Measurements from ENCODE around the gene EPN3. TPM values are rescaled to one million over a fixed set of nuclear protein-coding genes. Genes with fewer than 3 reads are reported as not detected.

Gene EPN3
- total RNA-seq, 1 experiment from 2014 or later = 0.92 TPM

DNA sequence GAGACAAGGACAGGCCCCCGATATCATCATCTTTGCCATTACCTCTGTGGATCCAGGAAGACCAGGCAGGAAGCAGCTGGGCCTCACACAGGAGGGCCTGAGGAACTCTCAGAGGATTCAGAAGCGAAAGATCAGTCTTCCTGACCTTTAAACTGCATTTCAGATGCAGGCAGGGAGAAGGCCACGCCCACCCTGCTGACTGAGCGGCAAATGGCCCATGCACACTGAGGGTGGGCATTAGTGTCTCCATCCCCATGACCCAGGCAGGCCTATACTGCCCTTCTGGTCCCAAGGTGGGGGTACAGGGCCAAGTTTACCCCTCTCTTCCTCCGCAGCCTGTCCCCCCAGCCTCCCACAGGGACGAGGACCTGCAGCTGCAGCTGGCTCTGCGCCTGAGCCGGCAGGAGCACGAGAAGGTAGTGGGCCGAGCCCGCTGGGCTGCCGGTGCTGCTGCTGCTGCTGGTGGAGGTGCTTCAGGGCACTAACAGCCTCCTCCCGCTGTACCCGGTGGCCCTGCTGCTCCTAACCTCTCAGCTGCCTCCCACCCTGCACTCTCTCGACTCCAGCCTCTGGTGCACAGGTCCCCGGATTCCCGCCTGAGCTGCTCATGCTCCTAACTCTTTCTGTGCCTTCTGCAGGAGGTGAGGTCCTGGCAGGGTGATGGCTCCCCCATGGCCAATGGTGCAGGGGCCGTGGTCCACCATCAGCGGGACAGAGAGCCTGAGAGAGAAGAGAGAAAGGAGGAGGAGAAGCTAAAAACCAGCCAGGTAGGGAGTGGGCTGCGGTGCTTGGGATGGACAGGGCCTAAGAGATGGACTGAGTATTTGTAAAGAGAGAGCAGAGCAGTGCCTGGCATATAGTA lies 6.2 kb downstream of the EPN3 start:
- in situ Hi-C loops (cut with HindIII; ENCODE audit: low pct_unique_long_range_greater_than_20kb, low sequenced_read_pairs) = no loop called here
- no peak for ATAC-seq

DNA sequence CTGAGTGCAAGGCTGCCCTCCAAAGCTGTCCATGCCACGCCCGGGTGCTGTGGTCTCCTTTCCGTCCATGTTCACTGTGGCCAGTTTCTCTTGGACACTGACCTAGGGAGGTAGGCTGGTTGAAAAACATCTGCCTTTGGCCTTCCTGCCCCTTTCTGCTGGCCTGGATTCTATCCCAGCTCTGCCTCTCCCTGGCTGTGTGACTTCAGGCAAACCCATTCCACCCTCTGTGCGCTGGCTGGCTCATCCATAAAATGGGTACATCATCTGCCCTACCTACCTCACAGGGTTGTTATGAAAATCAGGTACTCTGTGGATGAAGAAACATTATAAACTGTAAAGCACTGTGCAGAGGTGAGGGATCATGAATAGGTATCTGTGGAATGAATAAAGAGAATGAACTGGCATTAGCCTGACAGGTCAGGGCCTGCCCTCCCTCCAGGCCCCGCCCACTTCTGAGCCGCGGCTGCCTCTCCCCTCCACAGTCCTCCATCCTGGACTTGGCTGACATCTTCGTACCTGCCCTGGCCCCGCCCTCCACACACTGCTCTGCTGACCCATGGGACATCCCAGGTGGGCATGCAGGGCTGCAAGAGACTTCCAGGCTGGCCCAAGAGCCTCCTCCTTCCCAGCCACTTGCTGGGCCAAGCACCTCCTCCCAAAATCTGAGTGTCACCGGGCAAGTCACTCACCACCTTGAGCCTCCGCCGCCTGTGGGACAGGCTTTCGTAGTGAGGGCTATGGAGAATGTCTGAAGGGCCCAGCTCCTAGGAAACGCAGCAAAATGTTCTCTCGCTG lies 7.4 kb downstream of the EPN3 start:
- Histone ChIP-seq H3K27ac (ENCODE audit: low read length) (no peak overlapping the region; the same call in 1 of the 2 replicates), H3K9me3 (ENCODE audit: control insufficient read depth, insufficient read depth, low read depth, low read length) (no peaks in the 10 kb centered on the region), H3K36me3 (ENCODE audit: control insufficient read depth, insufficient read depth, low read length) (no peaks in the 10 kb centered on the region), H3K27me3 (ENCODE audit: control insufficient read depth, insufficient read depth, low read length) (no peaks in the 10 kb centered on the region), H3K4me1 (ENCODE audit: control insufficient read depth, insufficient read depth, low read length) (peaks cover 40% of the 10 kb centered on the region), H3K4me3 (ENCODE audit: low read depth in 2 of 2, low read length in 2 of 2) (no peak overlapping the region)
- no peak for DNase-seq (ENCODE audit: low read depth, low spot score)
- in situ Hi-C loops (cut with HindIII; ENCODE audit: low pct_unique_long_range_greater_than_20kb, low sequenced_read_pairs) = no loop called here
- intact Hi-C loops (cut with micrococcal nuclease; ENCODE audit: unreplicated experiment) = no loop called here
- ChIA-PET CTCF (no interaction called here), POLR2A (no interaction called here)
- ATAC-seq = 0 out of 2 replicates have a peak, but pooled peaks have one; percentile 19
- TF ChIP-seq, protein P1, sequence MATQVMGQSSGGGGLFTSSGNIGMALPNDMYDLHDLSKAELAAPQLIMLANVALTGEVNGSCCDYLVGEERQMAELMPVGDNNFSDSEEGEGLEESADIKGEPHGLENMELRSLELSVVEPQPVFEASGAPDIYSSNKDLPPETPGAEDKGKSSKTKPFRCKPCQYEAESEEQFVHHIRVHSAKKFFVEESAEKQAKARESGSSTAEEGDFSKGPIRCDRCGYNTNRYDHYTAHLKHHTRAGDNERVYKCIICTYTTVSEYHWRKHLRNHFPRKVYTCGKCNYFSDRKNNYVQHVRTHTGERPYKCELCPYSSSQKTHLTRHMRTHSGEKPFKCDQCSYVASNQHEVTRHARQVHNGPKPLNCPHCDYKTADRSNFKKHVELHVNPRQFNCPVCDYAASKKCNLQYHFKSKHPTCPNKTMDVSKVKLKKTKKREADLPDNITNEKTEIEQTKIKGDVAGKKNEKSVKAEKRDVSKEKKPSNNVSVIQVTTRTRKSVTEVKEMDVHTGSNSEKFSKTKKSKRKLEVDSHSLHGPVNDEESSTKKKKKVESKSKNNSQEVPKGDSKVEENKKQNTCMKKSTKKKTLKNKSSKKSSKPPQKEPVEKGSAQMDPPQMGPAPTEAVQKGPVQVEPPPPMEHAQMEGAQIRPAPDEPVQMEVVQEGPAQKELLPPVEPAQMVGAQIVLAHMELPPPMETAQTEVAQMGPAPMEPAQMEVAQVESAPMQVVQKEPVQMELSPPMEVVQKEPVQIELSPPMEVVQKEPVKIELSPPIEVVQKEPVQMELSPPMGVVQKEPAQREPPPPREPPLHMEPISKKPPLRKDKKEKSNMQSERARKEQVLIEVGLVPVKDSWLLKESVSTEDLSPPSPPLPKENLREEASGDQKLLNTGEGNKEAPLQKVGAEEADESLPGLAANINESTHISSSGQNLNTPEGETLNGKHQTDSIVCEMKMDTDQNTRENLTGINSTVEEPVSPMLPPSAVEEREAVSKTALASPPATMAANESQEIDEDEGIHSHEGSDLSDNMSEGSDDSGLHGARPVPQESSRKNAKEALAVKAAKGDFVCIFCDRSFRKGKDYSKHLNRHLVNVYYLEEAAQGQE (IDR thresholded peaks at IDR 0.05; ENCODE audit: insufficient read depth in 1 of 2, low read depth in 2 of 2, low read length in 1 of 2) = no peak
- TF ChIP-seq SIN3A (IDR thresholded peaks at IDR 0.05; ENCODE audit: borderline replicate concordance, insufficient read depth, low read depth, low read length) = no peak
- TF ChIP-seq TCF7L2 (IDR thresholded peaks at IDR 0.05; ENCODE audit: low read depth, low read length) = no peak
- no peak for TF ChIP-seq POLR2AphosphoS5 (IDR thresholded peaks at IDR 0.05; ENCODE audit: low read depth, low read length)
- TF ChIP-seq, protein P2, sequence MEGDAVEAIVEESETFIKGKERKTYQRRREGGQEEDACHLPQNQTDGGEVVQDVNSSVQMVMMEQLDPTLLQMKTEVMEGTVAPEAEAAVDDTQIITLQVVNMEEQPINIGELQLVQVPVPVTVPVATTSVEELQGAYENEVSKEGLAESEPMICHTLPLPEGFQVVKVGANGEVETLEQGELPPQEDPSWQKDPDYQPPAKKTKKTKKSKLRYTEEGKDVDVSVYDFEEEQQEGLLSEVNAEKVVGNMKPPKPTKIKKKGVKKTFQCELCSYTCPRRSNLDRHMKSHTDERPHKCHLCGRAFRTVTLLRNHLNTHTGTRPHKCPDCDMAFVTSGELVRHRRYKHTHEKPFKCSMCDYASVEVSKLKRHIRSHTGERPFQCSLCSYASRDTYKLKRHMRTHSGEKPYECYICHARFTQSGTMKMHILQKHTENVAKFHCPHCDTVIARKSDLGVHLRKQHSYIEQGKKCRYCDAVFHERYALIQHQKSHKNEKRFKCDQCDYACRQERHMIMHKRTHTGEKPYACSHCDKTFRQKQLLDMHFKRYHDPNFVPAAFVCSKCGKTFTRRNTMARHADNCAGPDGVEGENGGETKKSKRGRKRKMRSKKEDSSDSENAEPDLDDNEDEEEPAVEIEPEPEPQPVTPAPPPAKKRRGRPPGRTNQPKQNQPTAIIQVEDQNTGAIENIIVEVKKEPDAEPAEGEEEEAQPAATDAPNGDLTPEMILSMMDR (IDR thresholded peaks at IDR 0.05) = no peak
- BruUV-seq (replicated peaks) = no TSS peak

More for the DNA sequence above, 6.2 kb downstream of the EPN3 start:
- POLR2A ChIA-PET = no interaction called here
- peaks cover 49% of the 10 kb centered on the region for H3K4me1 ChIP-seq (ENCODE audit: control insufficient read depth, insufficient read depth, low read length)
- no peaks in the 10 kb centered on the region for H3K36me3 ChIP-seq (ENCODE audit: control insufficient read depth, insufficient read depth, low read length)
- H3K4me3 ChIP-seq (ENCODE audit: low read depth in 2 of 2, low read length in 2 of 2) = no peak overlapping the region
- CTCF ChIA-PET = interaction anchor here (0.5 kb wide), 1 partner anchor 162 kb away, joined by 4 read pairs; no protein-coding TSS in a partner anchor
- no peak overlapping the region for H3K27ac ChIP-seq (ENCODE audit: low read length)
- no peaks in the 10 kb centered on the region for H3K9me3 ChIP-seq (ENCODE audit: control insufficient read depth, insufficient read depth, low read depth, low read length)
- no TSS peak for BruUV-seq (replicated peaks)
- intact Hi-C loops (cut with micrococcal nuclease; ENCODE audit: unreplicated experiment) = no loop called here
- no peak for DNase-seq (ENCODE audit: low read depth, low spot score)
- TF ChIP-seq, protein P1 (IDR thresholded peaks at IDR 0.05; ENCODE audit: insufficient read depth in 1 of 2, low read depth in 2 of 2, low read length in 1 of 2) = no peak
- TF ChIP-seq, protein P2 (IDR thresholded peaks at IDR 0.05) = no peak
- TF ChIP-seq POLR2AphosphoS5 (IDR thresholded peaks at IDR 0.05; ENCODE audit: low read depth, low read length) = no peak
- no peak for TF ChIP-seq SIN3A (IDR thresholded peaks at IDR 0.05; ENCODE audit: borderline replicate concordance, insufficient read depth, low read depth, low read length)
- TF ChIP-seq TCF7L2 (IDR thresholded peaks at IDR 0.05; ENCODE audit: low read depth, low read length) = no peak
- H3K27me3 ChIP-seq (ENCODE audit: control insufficient read depth, insufficient read depth, low read length) = no peaks in the 10 kb centered on the region

All from Panc1 (cell line).